H1 (cell line): ENCODE results near the gene KRT37. TPM values are rescaled to one million over a fixed set of nuclear protein-coding genes. Genes with fewer than 3 reads are reported as not detected.

ENCODE experiments used
- CTCF ChIA-PET: fragments of 300-600 bp; sonication (Branson Sonifier 250); formaldehyde crosslinking; loops from one replicate; lab custom pipeline; 2021; ENCODE audit not compliant: partially characterized antibody; lab: Charles Lee
- POLR2A ChIA-PET: fragments of 300-600 bp; sonication (Branson Sonifier 250); formaldehyde crosslinking; loops from one replicate; lab custom pipeline; 2021; ENCODE audit warnings: inconsistent platforms; ENCODE audit not compliant: partially characterized antibody; lab: Charles Lee
- DNase-seq, 2 experiments: peaks; one replicate each; pipeline versions ENCODE4 v3.0.0 to v3.0.0-alpha.2; 2010 to 2022; ENCODE audit warnings: low spot score in 2 of 2, low read depth in 1 of 2, mixed read lengths in 1 of 2
- FAIRE-seq: peaks from 2 replicates; lab custom pipeline; 2011; peaks lifted over from hg19 to GRCh38; lab: Jason Lieb, UNC
- H2AFZ ChIP-seq: 2 replicates; pipeline ENCODE4 v1.8.1; 2012; ENCODE audit warnings: low read length, inconsistent platforms
- H2AK5ac ChIP-seq: 2 replicates; pipeline ENCODE4 v1.6.1; 2013; ENCODE audit warnings: low read depth, low read length
- H2BK120ac ChIP-seq: replicated peaks from 2 replicates; pipeline ENCODE3; 2013; ENCODE audit warnings: low read depth, low read length, inconsistent platforms
- H2BK12ac ChIP-seq: 2 replicates; pipeline ENCODE4 v1.6.1; 2013; ENCODE audit warnings: low read depth, low read length
- H2BK15ac ChIP-seq: 2 replicates; pipeline ENCODE4 v1.6.1; 2013; ENCODE audit warnings: low read length
- H2BK20ac ChIP-seq: 2 replicates; pipeline ENCODE4 v1.6.1; 2013; ENCODE audit warnings: low read length
- H2BK5ac ChIP-seq: 2 replicates; pipeline ENCODE4 v1.6.1; 2013; ENCODE audit warnings: low read depth, low read length
- H3K14ac ChIP-seq: 2 replicates; pipeline ENCODE4 v1.6.1; 2013; ENCODE audit warnings: inconsistent platforms; ENCODE audit not compliant: insufficient read length
- H3K18ac ChIP-seq: 2 replicates; pipeline ENCODE4 v1.6.1; 2013; ENCODE audit warnings: low read length; ENCODE audit errors: extremely low read depth
- H3K23ac ChIP-seq: 2 replicates; pipeline ENCODE4 v1.6.1; 2013; ENCODE audit warnings: inconsistent platforms; ENCODE audit not compliant: insufficient read length
- H3K23me2 ChIP-seq: 2 replicates; pipeline ENCODE4 v1.6.1; 2013; ENCODE audit warnings: low read depth, low read length
- H3K27ac ChIP-seq: 2 replicates; pipeline ENCODE4 v1.6.1; 2011; ENCODE audit warnings: low read depth, low read length, inconsistent platforms
- H3K27me3 ChIP-seq, 4 experiments: replicated peaks in 1 of 4; 1 replicate in 1 of 4; 2 replicates in 3 of 4; pipeline versions ENCODE4 v1.6.1 to v1.8.1; 2011 to 2013; ENCODE audit warnings: low read length in 3 of 4, mild to moderate bottlenecking in 3 of 4, inconsistent platforms in 2 of 4, mixed read lengths in 2 of 4, moderate library complexity in 1 of 4; ENCODE audit not compliant: control insufficient read depth in 3 of 4, insufficient read depth in 3 of 4; ENCODE audit errors: extremely low read depth in 1 of 4
- H3K36me3 ChIP-seq, 4 experiments: 2 replicates each; pipeline versions ENCODE4 v1.6.1 to v1.8.1; 2011 to 2013; ENCODE audit warnings: mild to moderate bottlenecking in 4 of 4, low read length in 3 of 4, moderate library complexity in 2 of 4, control low read depth in 1 of 4, inconsistent platforms in 1 of 4; ENCODE audit not compliant: insufficient read depth in 4 of 4, control insufficient read depth in 2 of 4
- H3K4ac ChIP-seq: replicated peaks from 2 replicates; pipeline ENCODE3; 2013; ENCODE audit warnings: low read length, low read depth, mixed read lengths, inconsistent platforms; ENCODE audit not compliant: insufficient read length
- H3K4me1 ChIP-seq, 4 experiments: replicated peaks in 1 of 4; 1 replicate in 1 of 4; 2 replicates in 3 of 4; pipeline versions ENCODE4 v1.6.1 to v1.8.1; 2011 to 2013; ENCODE audit warnings: low read length in 3 of 4, inconsistent platforms in 2 of 4, mixed read lengths in 1 of 4; ENCODE audit not compliant: insufficient read depth in 4 of 4, control insufficient read depth in 3 of 4
- H3K4me2 ChIP-seq, 2 experiments: 2 replicates each; pipeline versions ENCODE4 v1.6.1 to v1.8.1; 2011 to 2013; ENCODE audit warnings: low read depth in 2 of 2, low read length in 2 of 2, control low read depth in 1 of 2, inconsistent platforms in 1 of 2, mild to moderate bottlenecking in 1 of 2; ENCODE audit not compliant: insufficient read depth in 1 of 2
- H3K4me3 ChIP-seq, 4 experiments: fragments of 200-600, 300-600 bp in 1 of 4; sonication (generic), shearing (Covaris generic), sonication (Bioruptor Twin) in 1 of 4; 2 replicates each; pipeline versions ENCODE4 v1.5.1 to v1.8.1; 2011 to 2016; ENCODE audit warnings: low read length in 4 of 4, low read depth in 3 of 4, control low read depth in 2 of 4, inconsistent platforms in 2 of 4, mild to moderate bottlenecking in 2 of 4, mixed read lengths in 1 of 4, moderate library complexity in 1 of 4; ENCODE audit not compliant: insufficient read depth in 2 of 4; ENCODE audit errors: extremely low read depth in 1 of 4
- H3K56ac ChIP-seq: replicated peaks from 2 replicates; pipeline ENCODE3; 2013; ENCODE audit warnings: low read depth, mild to moderate bottlenecking, mixed read lengths, low read length, inconsistent platforms; ENCODE audit not compliant: insufficient read length
- H3K79me1 ChIP-seq: 2 replicates; pipeline ENCODE4 v1.6.1; 2013; ENCODE audit warnings: low read depth, low read length, control low read depth
- H3K79me2 ChIP-seq, 2 experiments: 2 replicates each; pipeline versions ENCODE4 v1.6.1 to v1.8.1; 2012 to 2013; ENCODE audit warnings: low read length in 2 of 2, mild to moderate bottlenecking in 2 of 2, inconsistent platforms in 1 of 2; ENCODE audit not compliant: insufficient read depth in 2 of 2, control insufficient read depth in 1 of 2
- H3K9ac ChIP-seq, 4 experiments: replicated peaks in 1 of 4; 1 replicate in 1 of 4; 2 replicates in 3 of 4; pipeline versions ENCODE4 v1.6.1 to v1.8.1; 2011 to 2013; ENCODE audit warnings: low read depth in 3 of 4, low read length in 3 of 4, control low read depth in 2 of 4, mild to moderate bottlenecking in 2 of 4, moderate library complexity in 2 of 4, inconsistent platforms in 1 of 4; ENCODE audit errors: extremely low read depth in 1 of 4
- H3K9me3 ChIP-seq, 2 experiments: 2 replicates each; pipeline versions ENCODE4 v1.6.1 to v1.8.1; 2012 to 2013; ENCODE audit warnings: mild to moderate bottlenecking in 2 of 2, moderate library complexity in 2 of 2, control low read depth in 1 of 2, inconsistent platforms in 1 of 2, low read depth in 1 of 2, low read length in 1 of 2, mixed read lengths in 1 of 2; ENCODE audit not compliant: insufficient read depth in 2 of 2
- H4K20me1 ChIP-seq, 2 experiments: replicated peaks in 1 of 2; 2 replicates each; pipeline versions ENCODE3 to v1.8.1; 2011 to 2013; ENCODE audit warnings: inconsistent platforms in 2 of 2, low read length in 2 of 2, mild to moderate bottlenecking in 1 of 2; ENCODE audit not compliant: insufficient read depth in 2 of 2, control insufficient read depth in 1 of 2
- H4K5ac ChIP-seq: 2 replicates; pipeline ENCODE4 v1.6.1; 2013; ENCODE audit warnings: low read length, low read depth, mixed read lengths, inconsistent platforms; ENCODE audit not compliant: insufficient read length
- H4K8ac ChIP-seq: 2 replicates; pipeline ENCODE4 v1.8.0; 2013; ENCODE audit warnings: mild to moderate bottlenecking, moderate library complexity, low read length, inconsistent platforms; ENCODE audit not compliant: insufficient read depth; ENCODE audit errors: extremely low read depth
- H4K91ac ChIP-seq: replicated peaks from 2 replicates; pipeline ENCODE3; 2013; ENCODE audit warnings: low read length, mixed read lengths, inconsistent platforms; ENCODE audit not compliant: insufficient read length
- CBX8 ChIP-seq: fragments of 300-800, 300-1000 bp; sonication (generic); IDR thresholded peaks from 2 replicates; pipeline ENCODE4 v1.7.1; 2016; ENCODE audit warnings: low read depth, low read length, borderline replicate concordance
- CTBP2 ChIP-seq: IDR thresholded peaks from 2 replicates; pipeline ENCODE4 v1.7.0; 2011; ENCODE audit warnings: borderline replicate concordance, mild to moderate bottlenecking, moderate library complexity, mixed read lengths, low read length; ENCODE audit not compliant: insufficient read depth, insufficient read length
- KDM1A ChIP-seq: fragments of 200-600, 300-600 bp; sonication (generic); IDR thresholded peaks from 2 replicates; pipeline ENCODE4 v1.7.1; 2016; ENCODE audit warnings: mild to moderate bottlenecking, low read length, borderline replicate concordance
- MAFK ChIP-seq: IDR thresholded peaks from 2 replicates; pipeline ENCODE4 v1.6.1; 2012; ENCODE audit warnings: low read depth, mild to moderate bottlenecking, improper control_type of control experiment, low read length
- RNF2 ChIP-seq: fragments of 200-900, 300-1000 bp; sonication (generic); IDR thresholded peaks from 2 replicates; pipeline ENCODE4 v1.7.1; 2016; ENCODE audit warnings: borderline replicate concordance, low read depth, mild to moderate bottlenecking, antibody characterized with exemption, low read length; ENCODE audit not compliant: poor library complexity, severe bottlenecking; ENCODE audit errors: missing control alignments
- SAP30 ChIP-seq: fragments of 300-600 bp; sonication (generic); IDR thresholded peaks from 2 replicates; pipeline ENCODE4 v1.7.1; 2012; ENCODE audit warnings: low read length, moderate library complexity, mild to moderate bottlenecking, inconsistent platforms; ENCODE audit not compliant: insufficient read depth, insufficient replicate concordance
- SP4 ChIP-seq: IDR thresholded peaks from 2 replicates; pipeline ENCODE4 v1.6.1; 2012; ENCODE audit warnings: low read length, inconsistent platforms
- WGBS, 2 experiments: shearing (Covaris generic) in 1 of 2; methylation state at CpG; one replicate each; pipeline versions ENCODE4 v1.1.6 to v1.1.7; 2013 to 2015; ENCODE audit warnings: low lambda C conversion rate in 2 of 2, mixed read lengths in 2 of 2, inconsistent platforms in 1 of 2, low coverage in 1 of 2, missing lambda C conversion rate in 1 of 2; ENCODE audit not compliant: insufficient replicate concordance in 2 of 2, insufficient coverage in 1 of 2, insufficient read length in 1 of 2; ENCODE audit errors: extremely low coverage in 1 of 2, missing lambda C conversion rate in 1 of 2; 5-methylcytosine and 5-hydroxymethylcytosine counted together
- polyA plus RNA-seq, 7 experiments: library from polyadenylated mRNA; depleted of rRNA in 3 of 7; stranded (reverse) in 5 of 7; unstranded in 2 of 7; fragments of >200 nt in 5 of 7; fragments of 200-250 nt in 2 of 7; gene quantifications; 1 replicate in 5 of 7; 2 replicates in 1 of 7; 4 replicates in 1 of 7; pipeline versions ENCODE4 v1.2.1 to v1.2.3, GENCODE V29; 2011 to 2013; ENCODE audit warnings: missing spikeins in 2 of 7, mixed read lengths in 2 of 7
- total RNA-seq: library from RNA; stranded (reverse); fragmentation: NEBNext Ultra II Directional; extraction: Animal tissue kit (Norgen Biotek cat#: 25700); gene quantifications from 2 replicates; pipeline ENCODE4 v1.2.1, GENCODE V29; 2021

KRT37 gene
- total and polyA plus RNA-seq, 2 of the 8 experiments (the other 6 are each of a cell fraction or from before 2014, with no cell fraction given) = not detected

DNA sequence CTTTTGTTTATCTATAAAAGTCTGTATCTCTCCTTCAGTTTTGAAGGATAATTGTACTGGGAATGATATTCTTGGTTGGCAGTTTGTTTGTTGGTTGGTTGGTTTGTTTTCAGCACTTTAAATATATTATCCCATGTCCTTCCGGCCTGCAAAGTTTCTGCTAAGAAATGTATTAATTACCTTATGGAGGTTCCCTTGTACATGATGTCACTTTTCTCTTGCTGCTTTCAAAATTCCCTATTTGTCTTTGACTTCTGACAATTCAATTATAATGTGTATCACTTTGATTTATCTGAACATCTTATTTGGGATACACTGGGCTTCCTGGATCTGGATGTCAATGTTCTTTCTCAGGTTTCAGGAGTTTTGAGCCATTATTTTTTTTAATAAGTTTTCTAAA, 38.2 kb downstream of the KRT37 start:
- H3K14ac ChIP-seq = no peak overlapping the region
- no peak overlapping the region for H4K91ac ChIP-seq
- no peak overlapping the region for H3K4me2 ChIP-seq
- no peaks in the 10 kb centered on the region; a peak in 1 of 4 replicates for H3K9me3 ChIP-seq
- no peaks in the 10 kb centered on the region for H3K79me1 ChIP-seq
- FAIRE-seq = no peak
- no peak overlapping the region for H3K23ac ChIP-seq
- H3K27me3 ChIP-seq = no peaks in the 10 kb centered on the region
- H3K4ac ChIP-seq = no peak overlapping the region
- no peak overlapping the region for H2BK120ac ChIP-seq
- no peak overlapping the region for H2BK15ac ChIP-seq
- 94% methylated on average over 1 of the region's 1 CpG; no CpG with 5 or more reads in 1 of the 2 experiments for WGBS, 2 experiments
- no peak overlapping the region for H2BK12ac ChIP-seq
- no peak overlapping the region for H3K9ac ChIP-seq
- H2AK5ac ChIP-seq = no peak overlapping the region
- no peak overlapping the region for H3K18ac ChIP-seq
- no peak overlapping the region for H3K4me3 ChIP-seq
- H2BK20ac ChIP-seq = no peak overlapping the region
- H3K23me2 ChIP-seq = no peaks in the 10 kb centered on the region
- H3K36me3 ChIP-seq = no peaks in the 10 kb centered on the region
- no peaks in the 10 kb centered on the region for H4K20me1 ChIP-seq
- H3K4me1 ChIP-seq = no peaks in the 10 kb centered on the region
- ChIA-PET CTCF (no interaction called here), POLR2A (no interaction called here)
- H2BK5ac ChIP-seq = no peak overlapping the region
- H3K79me2 ChIP-seq = no peaks in the 10 kb centered on the region
- no peak overlapping the region for H4K8ac ChIP-seq
- DNase-seq = no peak
- TF ChIP-seq SAP30 (no peak), SP4 (no peak), KDM1A (no peak), RNF2 (no peak), MAFK (no peak), CTBP2 (no peak), CBX8 (no peak)
- H2AFZ ChIP-seq = no peak overlapping the region
- no peak overlapping the region for H3K56ac ChIP-seq
- H4K5ac ChIP-seq = no peak overlapping the region
- H3K27ac ChIP-seq = no peak overlapping the region
